ENCODE data around the gene WDCP.
A peak's percentile ranks its signal among the peaks of the same experiment; 100 is the strongest.
"Not testable (repeated sequence)": the region's sequence is repeated elsewhere in the genome, so short reads cannot be mapped to it uniquely, and the experiment has no call there.

WDCP gene

DNA sequence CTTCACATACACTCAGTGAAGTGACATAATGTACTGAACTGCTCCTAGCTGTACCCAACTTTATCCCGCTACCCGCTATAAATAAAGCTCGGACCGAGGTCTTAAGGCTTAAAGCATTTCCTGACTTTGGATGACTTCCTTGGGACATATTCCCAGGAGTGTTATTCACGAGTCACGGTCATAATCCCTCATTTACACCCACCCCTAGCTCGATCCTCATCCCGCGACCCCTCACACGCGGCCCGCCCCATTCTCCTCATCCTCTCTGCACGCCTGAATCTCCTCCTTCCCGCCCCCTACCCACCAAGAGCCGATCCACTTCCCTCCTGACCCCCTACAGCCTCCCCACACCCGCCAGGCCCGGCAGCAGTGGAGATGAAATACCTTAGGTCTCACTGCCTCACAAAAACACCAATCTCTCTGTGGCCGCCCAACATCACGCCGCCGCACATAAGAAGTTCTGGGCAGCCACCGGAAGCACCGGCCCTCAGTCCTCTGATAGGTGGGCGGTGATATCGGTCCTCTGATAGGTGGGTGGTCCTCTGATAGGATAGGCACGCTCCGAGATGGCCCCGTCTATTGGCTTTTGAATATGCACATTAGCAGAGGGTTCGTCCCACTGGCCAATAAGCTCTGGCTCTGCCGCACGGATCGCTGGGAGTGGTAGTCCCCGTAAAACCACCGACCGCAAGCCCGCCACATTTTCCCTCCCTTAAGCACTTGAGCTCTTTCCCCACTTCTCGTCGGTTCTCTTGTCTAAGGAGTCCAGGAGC lies at the start of gene WDCP:
WDCP (minus strand) TSS at position 462 of the 773 bp plus-strand sequence. CDS start 7,897 bp downstream, outside the sequence.
- peak within 1 kb of the TSS; percentile 87 for H3K4me3 ChIP-seq (IDR thresholded peaks at IDR 0.05; ENCODE audit: insufficient read depth, low read depth, low read length)
- H3K27ac ChIP-seq: no peak within 1 kb of the TSS
- no peaks in the 10 kb centered on the region for H3K79me2 ChIP-seq (ENCODE audit: insufficient read depth, low read depth)
- no peaks in the 10 kb centered on the region for H3K36me3 ChIP-seq (ENCODE audit: insufficient read depth)
- no peaks in the 10 kb centered on the region for H3K27me3 ChIP-seq (ENCODE audit: insufficient read depth, low read depth)
- TF ChIP-seq, protein P1, sequence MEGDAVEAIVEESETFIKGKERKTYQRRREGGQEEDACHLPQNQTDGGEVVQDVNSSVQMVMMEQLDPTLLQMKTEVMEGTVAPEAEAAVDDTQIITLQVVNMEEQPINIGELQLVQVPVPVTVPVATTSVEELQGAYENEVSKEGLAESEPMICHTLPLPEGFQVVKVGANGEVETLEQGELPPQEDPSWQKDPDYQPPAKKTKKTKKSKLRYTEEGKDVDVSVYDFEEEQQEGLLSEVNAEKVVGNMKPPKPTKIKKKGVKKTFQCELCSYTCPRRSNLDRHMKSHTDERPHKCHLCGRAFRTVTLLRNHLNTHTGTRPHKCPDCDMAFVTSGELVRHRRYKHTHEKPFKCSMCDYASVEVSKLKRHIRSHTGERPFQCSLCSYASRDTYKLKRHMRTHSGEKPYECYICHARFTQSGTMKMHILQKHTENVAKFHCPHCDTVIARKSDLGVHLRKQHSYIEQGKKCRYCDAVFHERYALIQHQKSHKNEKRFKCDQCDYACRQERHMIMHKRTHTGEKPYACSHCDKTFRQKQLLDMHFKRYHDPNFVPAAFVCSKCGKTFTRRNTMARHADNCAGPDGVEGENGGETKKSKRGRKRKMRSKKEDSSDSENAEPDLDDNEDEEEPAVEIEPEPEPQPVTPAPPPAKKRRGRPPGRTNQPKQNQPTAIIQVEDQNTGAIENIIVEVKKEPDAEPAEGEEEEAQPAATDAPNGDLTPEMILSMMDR (conservative IDR thresholded peaks at IDR 0.05; ENCODE audit: low read depth, low read length): no peak
- H4K20me1 ChIP-seq (ENCODE audit: insufficient read depth): no peaks in the 10 kb centered on the region
- H3K4me2 ChIP-seq: peak within 1 kb of the TSS; percentile 56
- peak within 1 kb of the TSS; percentile 84 for H2AFZ ChIP-seq (ENCODE audit: low read depth)
- H3K4me1 ChIP-seq (ENCODE audit: low read depth, poor library complexity, severe bottlenecking): peaks cover 14% of the 10 kb centered on the region
- peak within 1 kb of the TSS; percentile 36; the same call in 1 of the 2 replicates for H3K9ac ChIP-seq

DNA sequence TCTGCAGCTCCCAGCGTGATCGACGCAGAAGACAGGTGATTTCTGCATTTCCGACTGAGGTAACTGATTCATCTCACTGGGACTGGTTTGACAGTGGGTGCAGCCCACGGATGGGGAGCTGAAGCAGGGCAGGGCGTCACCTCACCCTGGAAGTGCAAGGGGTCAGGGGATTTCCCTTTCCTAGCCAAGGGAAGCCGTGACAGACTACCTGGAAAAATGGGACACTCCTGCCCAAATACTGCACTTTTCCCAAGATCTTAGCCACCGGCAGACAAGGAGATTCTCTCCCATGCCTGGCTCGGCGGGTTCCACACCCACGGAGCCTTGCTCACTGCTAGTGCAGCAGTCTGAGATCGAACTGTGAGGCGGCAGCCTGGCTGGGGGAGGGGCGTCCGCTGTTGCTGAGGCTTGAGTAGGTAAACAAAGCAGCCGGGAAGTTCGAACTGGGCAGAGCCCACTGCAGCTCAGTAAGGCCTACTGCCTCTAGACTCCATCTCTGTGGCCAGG lies 48.0 kb upstream of the WDCP start:
- not testable (repeated sequence) for H2AFZ ChIP-seq (ENCODE audit: low read depth); H3K27ac ChIP-seq; H3K36me3 ChIP-seq (ENCODE audit: insufficient read depth); H3K4me2 ChIP-seq; H3K27me3 ChIP-seq (ENCODE audit: insufficient read depth, low read depth); H4K20me1 ChIP-seq (ENCODE audit: insufficient read depth); H3K4me1 ChIP-seq (ENCODE audit: low read depth, poor library complexity, severe bottlenecking); H3K9ac ChIP-seq; H3K79me2 ChIP-seq (ENCODE audit: insufficient read depth, low read depth); H3K4me3 ChIP-seq (IDR thresholded peaks at IDR 0.05; ENCODE audit: insufficient read depth, low read depth, low read length)

GRCh38 chr2:24093270-24093669 lies 46.1 kb upstream of the WDCP start:
- not testable (repeated sequence) for H3K4me1 ChIP-seq (ENCODE audit: low read depth, poor library complexity, severe bottlenecking); H3K36me3 ChIP-seq (ENCODE audit: insufficient read depth); H3K79me2 ChIP-seq (ENCODE audit: insufficient read depth, low read depth); H3K4me3 ChIP-seq (IDR thresholded peaks at IDR 0.05; ENCODE audit: insufficient read depth, low read depth, low read length); H4K20me1 ChIP-seq (ENCODE audit: insufficient read depth); H3K4me2 ChIP-seq; H3K9ac ChIP-seq; H2AFZ ChIP-seq (ENCODE audit: low read depth); H3K27me3 ChIP-seq (ENCODE audit: insufficient read depth, low read depth); H3K27ac ChIP-seq

DNA sequence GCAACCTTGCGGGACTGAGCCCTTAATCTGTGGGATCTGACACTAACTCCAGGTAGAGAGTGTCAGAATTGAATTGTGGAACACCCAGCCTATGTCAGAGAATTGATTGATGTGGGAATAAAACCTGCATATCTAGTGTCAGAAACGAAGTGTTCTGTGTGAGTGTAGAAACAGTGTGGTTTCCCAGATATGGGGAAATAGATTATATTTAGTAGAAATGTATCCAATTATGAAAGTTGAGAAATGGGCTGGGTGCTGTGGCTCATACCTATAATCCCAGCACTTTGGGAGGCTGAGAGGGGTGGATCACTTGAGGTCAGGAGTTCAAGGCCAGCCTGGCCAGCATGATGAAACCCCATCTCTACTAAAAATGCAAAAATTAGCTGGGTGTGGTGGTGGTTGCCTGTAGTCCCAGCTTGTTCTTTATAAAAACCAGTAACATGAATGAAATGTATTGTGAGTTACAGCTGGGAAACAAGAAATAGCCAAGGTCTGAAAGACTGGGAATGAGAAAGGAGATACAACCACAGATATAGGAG lies 41.7 kb upstream of the WDCP start:
- no peak overlapping the region for H3K4me2 ChIP-seq
- TF ChIP-seq, protein P1 (conservative IDR thresholded peaks at IDR 0.05; ENCODE audit: low read depth, low read length): no peak
- H2AFZ ChIP-seq (ENCODE audit: low read depth): no peak overlapping the region
- no peak overlapping the region for H3K4me3 ChIP-seq (IDR thresholded peaks at IDR 0.05; ENCODE audit: insufficient read depth, low read depth, low read length)
- H3K27ac ChIP-seq: no peak overlapping the region
- no peaks in the 10 kb centered on the region for H3K79me2 ChIP-seq (ENCODE audit: insufficient read depth, low read depth)
- H3K9ac ChIP-seq: no peak overlapping the region
- no peaks in the 10 kb centered on the region for H3K27me3 ChIP-seq (ENCODE audit: insufficient read depth, low read depth)
- no peaks in the 10 kb centered on the region for H3K36me3 ChIP-seq (ENCODE audit: insufficient read depth)
- no peaks in the 10 kb centered on the region for H4K20me1 ChIP-seq (ENCODE audit: insufficient read depth)
- H3K4me1 ChIP-seq (ENCODE audit: low read depth, poor library complexity, severe bottlenecking): no peaks in the 10 kb centered on the region

DNA sequence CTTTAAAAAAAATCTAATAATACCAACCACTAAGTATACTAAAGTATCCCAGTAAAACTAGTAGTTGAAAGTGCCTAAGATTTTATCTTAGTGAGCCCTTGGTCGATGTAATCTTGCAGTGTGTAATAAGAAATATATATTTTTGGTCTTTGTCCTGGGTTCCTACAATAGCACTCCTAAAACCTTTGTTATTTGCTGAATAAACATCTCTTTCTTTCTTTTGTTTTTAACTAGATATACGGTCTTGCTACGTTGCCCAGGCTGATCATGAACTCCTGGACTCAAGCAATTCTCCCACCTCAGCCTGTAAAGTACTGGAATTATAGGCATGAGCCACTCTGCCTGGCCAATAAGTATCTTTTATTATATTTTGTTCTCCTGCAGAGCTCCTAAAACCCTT lies 39.8 kb upstream of the WDCP start:
- Histone ChIP-seq H3K27me3 (ENCODE audit: insufficient read depth, low read depth) (no peaks in the 10 kb centered on the region), H3K9ac (no peak overlapping the region), H3K4me1 (ENCODE audit: low read depth, poor library complexity, severe bottlenecking) (peaks cover 12% of the 10 kb centered on the region), H4K20me1 (ENCODE audit: insufficient read depth) (no peaks in the 10 kb centered on the region), H2AFZ (ENCODE audit: low read depth) (no peak overlapping the region), H3K4me3 (IDR thresholded peaks at IDR 0.05; ENCODE audit: insufficient read depth, low read depth, low read length) (no peak overlapping the region), H3K27ac (no peak overlapping the region), H3K4me2 (no peak overlapping the region), H3K36me3 (ENCODE audit: insufficient read depth) (no peaks in the 10 kb centered on the region), H3K79me2 (ENCODE audit: insufficient read depth, low read depth) (no peaks in the 10 kb centered on the region)
- TF ChIP-seq, protein P1 (conservative IDR thresholded peaks at IDR 0.05; ENCODE audit: low read depth, low read length): no peak
